ENCODE results near the gene RAMP2. TPM values are rescaled to one million over a fixed set of nuclear protein-coding genes. Genes with fewer than 3 reads are reported as not detected.

Gene RAMP2
- total RNA-seq, 2 donors from 2014 or later: not detected

DNA sequence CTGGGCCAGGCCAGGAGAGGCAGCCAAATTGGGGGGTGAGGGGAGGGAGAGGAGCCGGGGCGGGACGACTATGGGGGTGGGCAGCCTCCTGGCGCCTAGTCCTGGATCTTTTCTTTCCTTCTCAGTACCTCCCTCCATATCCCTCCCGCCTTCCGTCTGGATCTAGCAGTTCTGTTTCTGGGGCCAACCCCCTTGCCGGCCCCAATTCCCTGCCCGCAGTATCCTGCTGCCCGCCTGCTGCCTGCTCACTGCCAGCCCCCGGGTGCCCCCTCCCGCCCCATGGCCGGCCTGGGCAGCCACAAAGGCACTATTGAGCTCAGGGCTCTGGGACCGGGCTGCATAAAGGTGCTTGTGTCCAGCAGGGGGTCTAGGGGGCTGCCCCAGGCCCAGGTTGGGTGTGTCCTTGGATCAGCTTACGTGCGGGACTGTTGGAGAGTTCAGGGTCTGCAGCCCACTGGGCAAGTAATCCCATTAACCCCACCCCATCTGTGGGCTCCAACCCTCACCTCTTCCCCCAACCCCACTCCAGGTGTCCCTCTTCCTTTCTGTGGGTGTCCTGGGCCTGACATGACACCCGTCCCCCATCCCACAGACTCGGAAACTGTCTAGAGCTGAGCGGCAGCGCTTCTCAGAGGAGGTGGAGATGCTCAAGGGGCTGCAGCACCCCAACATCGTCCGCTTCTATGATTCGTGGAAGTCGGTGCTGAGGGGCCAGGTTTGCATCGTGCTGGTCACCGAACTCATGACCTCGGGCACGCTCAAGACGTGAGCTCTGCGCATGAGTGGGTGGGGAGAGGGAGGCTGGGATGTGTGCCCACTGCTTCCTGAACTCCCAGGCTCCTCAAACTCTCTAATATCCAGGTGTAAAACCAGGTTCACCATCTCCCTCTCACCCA, 21.4 kb downstream of the RAMP2 start:
- no peak for DNase-seq (ENCODE audit: low spot score in 2 of 2)
- no peak for ATAC-seq
- Mint-ChIP-seq H3K36me3 (peaks cover 6 to 22% of the 10 kb centered on the region in 2 donors), H3K9me3 (no peaks in the 10 kb centered on the region), H3K27ac (no peak overlapping the region)

DNA sequence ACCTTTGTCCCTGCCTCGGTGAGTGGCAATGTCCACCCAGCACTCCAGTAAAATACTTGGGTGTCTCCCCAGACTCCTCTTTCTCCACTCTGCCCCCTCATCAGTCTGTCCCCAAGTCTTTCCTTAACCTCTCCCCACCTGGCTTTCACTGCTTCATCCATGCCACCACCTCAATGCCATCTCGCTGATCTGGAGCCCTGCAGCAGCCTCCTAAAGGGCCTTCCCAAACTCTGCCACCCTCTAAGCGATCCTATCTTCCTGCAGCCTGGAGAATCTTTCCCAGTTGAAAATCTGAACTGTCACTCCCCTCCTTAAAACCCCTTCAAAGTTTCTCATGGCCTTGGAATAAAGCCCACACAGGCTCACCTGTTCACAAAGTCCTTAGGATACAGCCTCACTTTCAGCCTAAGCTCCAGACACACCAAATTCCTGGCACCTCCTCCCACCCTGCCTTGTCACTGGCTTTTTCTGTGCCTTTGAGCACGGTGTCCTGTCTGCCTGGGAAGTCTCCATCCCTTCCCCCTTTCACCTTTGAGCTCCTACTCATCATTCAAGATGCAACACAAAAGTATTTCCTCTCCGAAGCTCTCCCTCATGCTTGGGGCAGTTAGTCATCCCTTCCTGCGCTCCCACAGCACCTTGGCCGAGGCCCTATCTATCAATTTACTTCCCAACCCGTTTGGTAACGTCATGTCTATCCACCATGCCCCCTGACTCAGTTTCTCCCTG, 22.2 kb downstream of the RAMP2 start:
- no peaks in the 10 kb centered on the region for H3K9me3 Mint-ChIP-seq
- no peak for DNase-seq (ENCODE audit: low spot score in 2 of 2)
- peaks cover 6 to 22% of the 10 kb centered on the region in 2 donors for H3K36me3 Mint-ChIP-seq
- no peak for ATAC-seq
- no peak overlapping the region for H3K27ac Mint-ChIP-seq

DNA sequence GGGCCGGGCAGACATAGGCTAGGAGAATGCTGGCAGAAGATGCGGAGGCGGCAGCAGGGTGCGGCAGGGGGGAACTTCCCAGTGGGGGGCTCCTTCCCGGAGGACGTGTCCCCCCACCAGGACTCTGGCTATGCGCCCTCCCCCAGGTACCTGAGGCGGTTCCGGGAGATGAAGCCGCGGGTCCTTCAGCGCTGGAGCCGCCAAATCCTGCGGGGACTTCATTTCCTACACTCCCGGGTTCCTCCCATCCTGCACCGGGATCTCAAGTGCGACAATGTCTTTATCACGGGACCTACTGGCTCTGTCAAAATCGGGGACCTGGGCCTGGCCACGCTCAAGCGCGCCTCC, 22.7 kb downstream of the RAMP2 start:
- ATAC-seq (no peak), DNase-seq (ENCODE audit: low spot score in 2 of 2) (no peak)
- Mint-ChIP-seq H3K27ac (no peak overlapping the region), H3K9me3 (no peaks in the 10 kb centered on the region), H3K36me3 (peaks cover 6 to 22% of the 10 kb centered on the region in 2 donors)

DNA sequence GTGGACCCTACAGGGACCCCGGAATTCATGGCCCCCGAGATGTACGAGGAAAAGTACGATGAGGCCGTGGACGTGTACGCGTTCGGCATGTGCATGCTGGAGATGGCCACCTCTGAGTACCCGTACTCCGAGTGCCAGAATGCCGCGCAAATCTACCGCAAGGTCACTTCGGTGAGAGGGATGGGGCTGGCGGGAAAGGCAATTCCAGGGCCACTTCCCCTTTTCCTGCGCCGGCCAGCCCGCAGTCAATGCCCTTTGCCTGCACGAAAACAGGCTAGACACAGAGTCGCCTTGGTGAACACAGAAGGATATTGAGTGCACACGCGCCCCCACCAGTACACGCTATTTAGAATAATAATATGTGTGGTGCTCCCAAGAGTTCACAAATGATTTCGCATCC, 23.4 kb downstream of the RAMP2 start:
- Mint-ChIP-seq H3K27ac (no peak overlapping the region), H3K9me3 (no peaks in the 10 kb centered on the region), H3K36me3 (peaks cover 6 to 17% of the 10 kb centered on the region in 2 donors)
- DNase-seq (ENCODE audit: low spot score in 2 of 2) (no peak), ATAC-seq (no peak)

DNA sequence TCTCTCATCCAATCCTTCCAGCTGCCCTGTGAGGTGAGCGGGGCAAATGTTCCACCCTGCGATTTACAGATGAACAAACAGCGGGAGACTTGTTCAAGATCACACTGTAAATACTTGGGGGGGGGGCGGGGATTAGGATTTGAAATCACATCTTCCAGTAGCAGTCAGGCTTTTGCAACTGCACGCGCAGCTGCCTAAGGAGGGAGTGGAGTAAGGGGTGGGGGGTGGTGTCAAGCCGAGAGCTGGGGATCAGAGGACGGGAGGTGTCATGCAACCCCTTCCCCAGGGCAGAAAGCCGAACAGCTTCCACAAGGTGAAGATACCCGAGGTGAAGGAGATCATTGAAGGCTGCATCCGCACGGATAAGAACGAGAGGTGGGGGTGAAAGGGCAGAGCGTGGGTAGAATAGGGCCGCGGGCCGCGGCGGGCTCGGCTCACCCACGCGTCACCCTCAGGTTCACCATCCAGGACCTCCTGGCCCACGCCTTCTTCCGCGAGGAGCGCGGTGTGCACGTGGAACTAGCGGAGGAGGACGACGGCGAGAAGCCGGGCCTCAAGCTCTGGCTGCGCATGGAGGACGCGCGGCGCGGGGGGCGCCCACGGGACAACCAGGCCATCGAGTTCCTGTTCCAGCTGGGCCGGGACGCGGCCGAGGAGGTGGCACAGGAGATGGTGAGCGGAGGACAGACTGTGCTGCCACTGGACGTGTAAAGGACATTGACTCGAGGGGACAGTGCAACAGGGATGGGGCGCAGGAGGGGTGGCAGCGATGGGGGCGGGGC, 24.0 kb downstream of the RAMP2 start:
- H3K9me3 Mint-ChIP-seq: no peaks in the 10 kb centered on the region
- peaks cover 6 to 14% of the 10 kb centered on the region in 2 donors for H3K36me3 Mint-ChIP-seq
- DNase-seq (ENCODE audit: low spot score in 2 of 2): peak in 1 of 2 donors; percentile 50
- ATAC-seq: no peak
- no peak overlapping the region for H3K27ac Mint-ChIP-seq

- peaks cover 6 to 14% of the 10 kb centered on the region in 2 donors for H3K36me3 Mint-ChIP-seq
- no peaks in the 10 kb centered on the region for H3K9me3 Mint-ChIP-seq
- ATAC-seq (no peak), DNase-seq (ENCODE audit: low spot score in 2 of 2) (no peak)
- no peak overlapping the region for H3K27ac Mint-ChIP-seq
Measured at GRCh38 chr17:42787266-42787665, 26.2 kb downstream of the RAMP2 start.

- DNase-seq (ENCODE audit: low spot score in 2 of 2) (no peak), ATAC-seq (no peak)
- Mint-ChIP-seq H3K36me3 (no peaks in the 10 kb centered on the region), H3K27ac (no peak overlapping the region), H3K9me3 (no peaks in the 10 kb centered on the region)
Measured at GRCh38 chr17:42791948-42792347, 30.9 kb downstream of the RAMP2 start.

GRCh38 chr17:42792545-42792944, 31.5 kb downstream of the RAMP2 start:
- Mint-ChIP-seq H3K9me3 (no peaks in the 10 kb centered on the region), H3K27ac (no peak overlapping the region), H3K36me3 (no peaks in the 10 kb centered on the region)
- ATAC-seq: no peak
- no peak for DNase-seq (ENCODE audit: low spot score in 2 of 2)

- no peak for ATAC-seq
- Mint-ChIP-seq H3K36me3 (peaks cover 8% of the 10 kb centered on the region in 2 donors), H3K9me3 (peaks cover 4% of the 10 kb centered on the region in 2 donors), H3K27ac (peak overlapping the region in 1 of 2 donors; percentile 51)
- DNase-seq (ENCODE audit: low spot score in 2 of 2): no peak
Measured at GRCh38 chr17:42795061-42795460, 34.0 kb downstream of the RAMP2 start.

- no peak for DNase-seq (ENCODE audit: low spot score in 2 of 2)
- H3K36me3 Mint-ChIP-seq: peaks cover 8% of the 10 kb centered on the region in 2 donors
Measured at GRCh38 chr17:42795465-42795864, 34.4 kb downstream of the RAMP2 start.

GRCh38 chr17:42796066-42796758, 35.2 kb downstream of the RAMP2 start:
- no peak for ATAC-seq
- H3K9me3 Mint-ChIP-seq: peaks cover 4% of the 10 kb centered on the region in 2 donors
- H3K27ac Mint-ChIP-seq: no peak overlapping the region
- peaks cover 8% of the 10 kb centered on the region in 2 donors for H3K36me3 Mint-ChIP-seq
- DNase-seq (ENCODE audit: low spot score in 2 of 2): peak in 1 of 2 donors; percentile 18

More at GRCh38 chr17:42795465-42795864, 34.4 kb downstream of the RAMP2 start:
- Mint-ChIP-seq H3K27ac (no peak overlapping the region), H3K9me3 (peaks cover 4% of the 10 kb centered on the region in 2 donors)
- no peak for ATAC-seq

DNA sequence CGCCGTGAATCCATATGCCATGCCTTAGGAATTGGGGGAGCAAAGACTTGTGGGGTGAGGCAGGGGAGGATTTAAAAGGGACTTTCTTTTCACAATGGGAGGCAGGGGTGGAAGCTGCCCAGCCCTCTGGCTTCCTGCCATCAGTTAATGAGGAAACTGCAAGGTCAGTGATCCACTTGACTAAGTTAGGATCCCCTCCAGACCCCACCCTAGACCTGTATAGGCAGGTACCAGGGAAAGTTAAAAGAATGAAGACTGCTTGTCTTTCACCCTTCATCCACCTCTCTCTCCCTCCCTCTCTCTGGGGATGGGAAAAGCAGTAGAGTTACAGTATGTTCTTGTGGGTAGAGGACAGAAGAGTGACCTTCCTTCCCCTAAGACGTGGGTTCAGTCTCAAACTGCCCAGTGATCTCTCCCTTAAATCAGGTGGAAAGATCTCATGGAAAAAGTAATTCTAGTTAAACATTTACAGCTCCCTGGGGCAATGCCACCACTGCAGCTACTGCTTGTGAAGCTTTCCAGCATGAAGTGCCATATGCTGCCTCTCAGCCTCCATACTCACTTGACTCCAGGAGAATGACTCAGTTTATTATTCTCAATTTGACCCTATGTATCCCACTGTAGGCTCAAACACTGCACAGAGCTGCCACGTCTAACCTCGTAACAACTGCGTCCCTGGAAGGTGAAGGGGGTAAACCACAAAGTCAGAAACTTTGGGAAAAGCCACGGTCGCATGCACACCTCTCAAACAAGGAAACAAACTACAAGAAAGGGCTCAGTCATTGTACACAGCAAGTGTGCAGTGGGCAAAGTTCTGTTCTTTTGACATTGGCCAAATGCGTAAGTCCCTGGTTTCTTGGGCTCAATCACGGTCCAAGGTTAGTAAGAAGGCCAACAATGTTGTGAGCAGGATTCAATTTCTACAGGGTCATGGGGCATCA, 36.3 kb downstream of the RAMP2 start:
- Mint-ChIP-seq H3K9me3 (peaks cover 4% of the 10 kb centered on the region in 2 donors), H3K36me3 (peaks cover 8% of the 10 kb centered on the region in 2 donors), H3K27ac (no peak overlapping the region)
- no peak for DNase-seq (ENCODE audit: low spot score in 2 of 2)
- no peak for ATAC-seq

DNA sequence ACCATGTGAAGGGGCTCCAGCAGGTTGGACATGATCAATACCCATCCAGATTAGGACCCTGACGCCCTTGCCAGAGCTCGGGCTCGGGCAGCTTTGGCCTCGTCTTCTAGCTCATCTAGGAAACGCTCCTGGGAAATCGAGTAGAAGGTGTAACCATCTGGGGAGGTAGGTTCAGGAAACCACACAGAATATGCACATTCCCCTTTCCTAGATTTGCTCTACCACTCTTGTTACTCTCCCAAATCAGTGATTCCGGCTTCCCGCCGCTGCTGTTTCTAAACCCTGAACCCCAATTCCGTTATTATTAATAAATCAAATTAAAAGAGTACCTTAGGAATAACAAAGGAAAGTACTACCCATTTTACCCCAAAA, 37.0 kb downstream of the RAMP2 start:
- H3K9me3 Mint-ChIP-seq: peaks cover 4% of the 10 kb centered on the region in 2 donors
- no peak for DNase-seq (ENCODE audit: low spot score in 2 of 2)
- H3K27ac Mint-ChIP-seq: peak overlapping the region; percentile 81 to 94
- no peak for ATAC-seq
- peaks cover 8% of the 10 kb centered on the region in 2 donors for H3K36me3 Mint-ChIP-seq

DNA sequence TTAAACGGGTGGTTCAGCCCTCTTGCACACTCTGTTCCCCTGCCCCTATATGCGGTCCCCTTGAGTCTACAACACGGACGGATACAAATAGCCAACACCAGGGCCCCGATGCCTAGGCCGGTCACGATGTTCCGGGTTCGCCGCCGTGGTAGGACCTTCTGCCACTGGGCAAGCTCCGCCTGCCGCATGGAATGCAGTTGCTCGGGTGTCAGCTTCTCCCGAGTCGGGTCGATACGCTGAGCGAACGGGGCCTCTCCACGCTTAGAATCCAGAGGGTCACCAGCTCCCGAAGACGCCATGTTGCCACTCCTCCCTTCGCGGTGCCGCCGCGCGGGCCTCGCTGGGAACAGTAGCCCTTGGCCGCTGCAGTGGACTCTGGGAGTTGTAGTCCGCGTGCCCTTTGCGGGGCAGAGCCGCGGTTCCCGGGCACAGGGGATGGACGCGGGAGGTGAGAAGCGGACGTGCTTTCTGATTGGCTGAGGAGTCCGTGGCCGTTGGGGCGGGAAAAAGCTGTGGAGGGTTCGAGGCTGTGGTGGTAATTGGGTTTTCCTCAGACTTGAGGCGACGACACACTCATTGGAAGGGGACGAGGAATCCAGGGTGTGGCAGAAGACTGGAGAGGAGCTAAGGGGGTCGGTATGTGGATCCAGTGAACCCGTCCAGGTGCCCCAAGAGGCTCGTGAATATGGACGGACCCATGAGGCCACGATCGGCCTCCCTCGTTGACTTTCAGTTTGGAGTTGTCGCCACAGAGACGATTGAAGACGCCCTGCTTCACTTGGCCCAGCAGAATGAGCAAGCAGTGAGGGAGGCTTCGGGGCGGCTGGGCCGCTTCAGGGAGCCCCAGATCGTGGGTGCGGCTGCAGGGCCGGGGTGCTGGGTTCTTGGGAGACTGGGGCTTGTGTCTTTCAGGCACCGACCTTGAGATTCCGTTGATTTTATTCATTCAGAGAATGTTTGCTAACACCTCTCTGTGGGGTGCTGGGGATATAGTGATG, 37.7 kb downstream of the RAMP2 start, which contains the start of the genes CNTD1 and COA3:
CNTD1 (plus strand) TSS at position 479 of the 998 bp plus-strand sequence; CDS start at position 686, 207 bp downstream.
COA3 (minus strand) TSS at position 322 of the 998 bp plus-strand sequence; CDS start at position 299, 23 bp downstream.
- peaks cover 4% of the 10 kb centered on the region in 2 donors for H3K9me3 Mint-ChIP-seq
- H3K36me3 Mint-ChIP-seq: peaks cover 8% of the 10 kb centered on the region in 2 donors
- ATAC-seq (peak; percentile 96 to 100), DNase-seq (ENCODE audit: low spot score in 2 of 2) (peak; percentile 75 to 86)
- H3K27ac Mint-ChIP-seq: peak within 1 kb of the TSS; percentile 81 to 94

Data from activated naive CD4-positive, alpha-beta T cell treated with anti-CD3 and anti-CD28 coated beads, Interleukin-2, amount 50 U/mL, for 72 hours (primary cell).